A549 (cell line): ENCODE measurements around the gene KCNIP2. TPM values are rescaled to one million over a fixed set of nuclear protein-coding genes. Genes with fewer than 3 reads are reported as not detected.

Experiments
- ATAC-seq, 2 experiments: fragments of 200-7000 bp in 1 of 2; fragments of >200 bp in 1 of 2; cut with Nextera tagmentation in 1 of 2; cut with Tn5 transposase in 1 of 2; 3 replicates each; pipeline versions ENCODE4 v1.8.0 to v1.9.1; 2018 to 2020; ENCODE audit warnings: mild to moderate bottlenecking in 1 of 2, moderate library complexity in 1 of 2
- CTCF ChIA-PET: fragments of 300-600 bp; sonication (Branson Sonifier 250); formaldehyde crosslinking; extraction: SDS; loops from one replicate; lab custom pipeline; 2021; ENCODE audit warnings: antibody characterized with exemption, inconsistent platforms; lab: Yijun Ruan, JAX
- POLR2A ChIA-PET: fragments of 350-600 bp; formaldehyde crosslinking; extraction: SDS; loops from one replicate; lab custom pipeline; 2021; ENCODE audit warnings: antibody characterized with exemption, inconsistent platforms; lab: Yijun Ruan, JAX
- DNase-seq, 2 experiments: peaks; one replicate each; pipeline versions ENCODE4 v3.0.0 to v3.0.0-alpha.2; 2011 to 2016; ENCODE audit warnings: low read depth in 1 of 2, low spot score in 1 of 2
- FAIRE-seq: peaks from 2 replicates; lab custom pipeline; 2011; peaks lifted over from hg19 to GRCh38; lab: Jason Lieb, UNC
- H3K27ac ChIP-seq, 2 experiments: fragments of >200 bp; sonication (Bioruptor Twin); formaldehyde crosslinking; 3 replicates each; pipeline ENCODE4 v1.5.1; 2016 to 2017
- H3K4me1 ChIP-seq: fragments of >200 bp; sonication (Bioruptor Twin); formaldehyde crosslinking; 3 replicates; pipeline ENCODE4 v1.6.1; 2016
- H3K4me2 ChIP-seq: fragments of >200 bp; sonication (Bioruptor Twin); formaldehyde crosslinking; 3 replicates; pipeline ENCODE4 v1.6.1; 2016
- H3K4me3 ChIP-seq: fragments of >200 bp; sonication (Bioruptor Twin); formaldehyde crosslinking; 3 replicates; pipeline ENCODE4 v1.5.1; 2016
- H3K9me3 ChIP-seq: fragments of >200 bp; sonication (Bioruptor Twin); formaldehyde crosslinking; 3 replicates; pipeline ENCODE4 v1.6.1; 2016
- CBX8 ChIP-seq: fragments of 200-600 bp; sonication (generic); IDR thresholded peaks from 2 replicates; pipeline ENCODE4 v1.6.1; 2016
- CEBPB ChIP-seq, 2 experiments: fragments of >200 bp in 1 of 2; sonication (Bioruptor Twin) in 1 of 2; formaldehyde crosslinking in 1 of 2; IDR thresholded peaks; 2 replicates each; pipeline ENCODE4 v1.6.1; 2012 to 2016
- CHD2 ChIP-seq: fragments of 150-350 bp; IDR thresholded peaks from 2 replicates; pipeline ENCODE4 v1.6.1; 2014; ENCODE audit warnings: low read length; ENCODE audit not compliant: partially characterized antibody
- ELK1 ChIP-seq: fragments of 150-350 bp; IDR thresholded peaks from 2 replicates; pipeline ENCODE4 v1.6.1; 2014; ENCODE audit warnings: low read depth, mild to moderate bottlenecking, low read length
- EP300 ChIP-seq, 2 experiments: fragments of >200 bp; sonication (Bioruptor Twin); formaldehyde crosslinking; IDR thresholded peaks; 2 replicates in 1 of 2; 3 replicates in 1 of 2; pipeline ENCODE4 v1.6.1; 2016 to 2017
- ESRRA ChIP-seq: fragments of 150-350 bp; IDR thresholded peaks from 2 replicates; pipeline ENCODE4 v1.6.1; 2014; ENCODE audit warnings: mild to moderate bottlenecking, low read length, borderline replicate concordance
- GATA3 ChIP-seq: IDR thresholded peaks from 2 replicates; pipeline ENCODE4 v1.6.1; 2012; ENCODE audit warnings: borderline replicate concordance
- HOXA7 ChIP-seq: fragments of 250-450 bp; sonication (Bioruptor Pico); IDR thresholded peaks from 2 replicates; pipeline ENCODE4 v1.5.0; 2020; ENCODE audit warnings: mild to moderate bottlenecking, moderate library complexity
- HOXB13 ChIP-seq: fragments of 250-450 bp; sonication (Bioruptor Pico); IDR thresholded peaks from 2 replicates; pipeline ENCODE4 v1.5.0; 2020; ENCODE audit warnings: low read depth, mild to moderate bottlenecking, moderate library complexity
- HOXB5 ChIP-seq: fragments of 250-450 bp; sonication (Bioruptor Pico); IDR thresholded peaks from 2 replicates; pipeline ENCODE4 v1.5.0; 2020; ENCODE audit warnings: mild to moderate bottlenecking, moderate library complexity
- JUNB ChIP-seq: fragments of >200 bp; sonication (Bioruptor Twin); formaldehyde crosslinking; IDR thresholded peaks from 2 replicates; pipeline ENCODE4 v1.6.1; 2016
- KDM1A ChIP-seq: fragments of 200-600 bp; sonication (generic); IDR thresholded peaks from 2 replicates; pipeline ENCODE4 v1.6.1; 2016; ENCODE audit warnings: low read depth, mild to moderate bottlenecking
- MYC ChIP-seq: IDR thresholded peaks from 2 replicates; pipeline ENCODE4 v1.6.1; 2012; ENCODE audit warnings: mild to moderate bottlenecking, inconsistent platforms, low read length, improper control_type of control experiment, borderline replicate concordance
- NR3C1 ChIP-seq: fragments of >200 bp; sonication (Bioruptor Twin); formaldehyde crosslinking; IDR thresholded peaks from 3 replicates; pipeline ENCODE4 v1.6.1; 2017
- PBX3 ChIP-seq: IDR thresholded peaks from 2 replicates; pipeline ENCODE4 v1.6.1; 2012
- RFX5 ChIP-seq: fragments of 450-650 bp; IDR thresholded peaks from 2 replicates; pipeline ENCODE4 v1.7.1; 2014; ENCODE audit warnings: antibody characterized with exemption, mild to moderate bottlenecking, moderate library complexity
- ZNF302 ChIP-seq: fragments of 250-450 bp; sonication (Bioruptor Pico); IDR thresholded peaks from 2 replicates; pipeline ENCODE4 v1.9.0; 2021; ENCODE audit warnings: inconsistent platforms, mild to moderate bottlenecking, moderate library complexity
- ZSCAN20 ChIP-seq: fragments of 250-450 bp; sonication (Bioruptor Pico); IDR thresholded peaks from 2 replicates; pipeline ENCODE4 v1.8.0; 2022; ENCODE audit warnings: mild to moderate bottlenecking, moderate library complexity
- WGBS: methylation state at CpG from one replicate; pipeline ENCODE4 v1.1.6; 2017; ENCODE audit errors: missing lambda C conversion rate; 5-methylcytosine and 5-hydroxymethylcytosine counted together
- polyA plus RNA-seq, 4 experiments: library from polyadenylated mRNA; depleted of rRNA in 3 of 4; stranded (reverse); fragments of >200 nt; fragmentation: RNase III in 1 of 4; extraction: RNeasy Plus Mini Kit Qiagen cat#74134 plus additional on column Dnase treatment in 1 of 4; gene quantifications; 2 replicates in 3 of 4; 3 replicates in 1 of 4; pipeline ENCODE4 v1.2.3, GENCODE V29; 2011 to 2017
- TF ChIP-seq, protein P1 (sequence below): fragments of 450-650 bp; IDR thresholded peaks from 2 replicates; pipeline ENCODE4 v1.6.1; 2014; ENCODE audit warnings: antibody characterized with exemption
- TF ChIP-seq, protein P2 (sequence below): fragments of 250-450 bp; sonication (Bioruptor Pico); IDR thresholded peaks from 2 replicates; pipeline ENCODE4 v1.5.0; 2021; ENCODE audit warnings: mild to moderate bottlenecking, moderate library complexity, borderline replicate concordance
- TF ChIP-seq, protein P3 (sequence below): fragments of >200 bp; sonication (Bioruptor Twin); formaldehyde crosslinking; IDR thresholded peaks from 3 replicates; pipeline ENCODE4 v1.6.1; 2016
- TF ChIP-seq, protein P4 (sequence below): fragments of >200 bp; sonication (Bioruptor Twin); formaldehyde crosslinking; IDR thresholded peaks from 2 replicates; pipeline ENCODE4 v1.6.1; 2016

Gene KCNIP2
- polyA plus RNA-seq, 2 of the 4 experiments (the other 2 are of a cell fraction), result 0.88 to 1.3 TPM

- CTCF ChIA-PET, result interaction anchor here (0.6 to 15.5 kb wide), 6 partner anchors 10 to 692 kb away, joined by 3 to 211 read pairs (median 16); no protein-coding TSS in a partner anchor
- ATAC-seq (no peak), FAIRE-seq (no peak), DNase-seq (no peak)
- H3K4me1 ChIP-seq, result no peaks in the 10 kb centered on the region
- TF ChIP-seq CEBPB (IDR thresholded peaks at IDR 0.05) (no peak), ZSCAN20 (CRISPR knock-in tag) (no peak), ELK1 (no peak), ZNF302 (no peak), CHD2 (no peak), CBX8 (no peak), RFX5 (no peak), KDM1A (no peak), PBX3 (no peak), HOXB13 (CRISPR knock-in tag) (no peak)
- TF ChIP-seq, protein P1, sequence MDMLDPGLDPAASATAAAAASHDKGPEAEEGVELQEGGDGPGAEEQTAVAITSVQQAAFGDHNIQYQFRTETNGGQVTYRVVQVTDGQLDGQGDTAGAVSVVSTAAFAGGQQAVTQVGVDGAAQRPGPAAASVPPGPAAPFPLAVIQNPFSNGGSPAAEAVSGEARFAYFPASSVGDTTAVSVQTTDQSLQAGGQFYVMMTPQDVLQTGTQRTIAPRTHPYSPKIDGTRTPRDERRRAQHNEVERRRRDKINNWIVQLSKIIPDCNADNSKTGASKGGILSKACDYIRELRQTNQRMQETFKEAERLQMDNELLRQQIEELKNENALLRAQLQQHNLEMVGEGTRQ, result no peak
- TF ChIP-seq, protein P2, sequence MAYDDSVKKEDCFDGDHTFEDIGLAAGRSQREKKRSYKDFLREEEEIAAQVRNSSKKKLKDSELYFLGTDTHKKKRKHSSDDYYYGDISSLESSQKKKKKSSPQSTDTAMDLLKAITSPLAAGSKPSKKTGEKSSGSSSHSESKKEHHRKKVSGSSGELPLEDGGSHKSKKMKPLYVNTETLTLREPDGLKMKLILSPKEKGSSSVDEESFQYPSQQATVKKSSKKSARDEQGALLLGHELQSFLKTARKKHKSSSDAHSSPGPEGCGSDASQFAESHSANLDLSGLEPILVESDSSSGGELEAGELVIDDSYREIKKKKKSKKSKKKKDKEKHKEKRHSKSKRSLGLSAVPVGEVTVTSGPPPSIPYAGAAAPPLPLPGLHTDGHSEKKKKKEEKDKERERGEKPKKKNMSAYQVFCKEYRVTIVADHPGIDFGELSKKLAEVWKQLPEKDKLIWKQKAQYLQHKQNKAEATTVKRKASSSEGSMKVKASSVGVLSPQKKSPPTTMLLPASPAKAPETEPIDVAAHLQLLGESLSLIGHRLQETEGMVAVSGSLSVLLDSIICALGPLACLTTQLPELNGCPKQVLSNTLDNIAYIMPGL (CRISPR knock-in tag), result no peak
- TF ChIP-seq, protein P3, sequence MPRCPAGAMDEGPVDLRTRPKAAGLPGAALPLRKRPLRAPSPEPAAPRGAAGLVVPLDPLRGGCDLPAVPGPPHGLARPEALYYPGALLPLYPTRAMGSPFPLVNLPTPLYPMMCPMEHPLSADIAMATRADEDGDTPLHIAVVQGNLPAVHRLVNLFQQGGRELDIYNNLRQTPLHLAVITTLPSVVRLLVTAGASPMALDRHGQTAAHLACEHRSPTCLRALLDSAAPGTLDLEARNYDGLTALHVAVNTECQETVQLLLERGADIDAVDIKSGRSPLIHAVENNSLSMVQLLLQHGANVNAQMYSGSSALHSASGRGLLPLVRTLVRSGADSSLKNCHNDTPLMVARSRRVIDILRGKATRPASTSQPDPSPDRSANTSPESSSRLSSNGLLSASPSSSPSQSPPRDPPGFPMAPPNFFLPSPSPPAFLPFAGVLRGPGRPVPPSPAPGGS, result no peak
- H3K4me2 ChIP-seq, result no peak overlapping the region
- POLR2A ChIA-PET, result no interaction called here
- no peak overlapping the region for H3K27ac ChIP-seq
- H3K4me3 ChIP-seq, result no peak overlapping the region
- 89% methylated on average over 1 of the region's 1 CpG for WGBS
- no peaks in the 10 kb centered on the region for H3K9me3 ChIP-seq
Observed at GRCh38 chr10:101886521-101887312, 43.1 kb upstream of the KCNIP2 start.

DNA sequence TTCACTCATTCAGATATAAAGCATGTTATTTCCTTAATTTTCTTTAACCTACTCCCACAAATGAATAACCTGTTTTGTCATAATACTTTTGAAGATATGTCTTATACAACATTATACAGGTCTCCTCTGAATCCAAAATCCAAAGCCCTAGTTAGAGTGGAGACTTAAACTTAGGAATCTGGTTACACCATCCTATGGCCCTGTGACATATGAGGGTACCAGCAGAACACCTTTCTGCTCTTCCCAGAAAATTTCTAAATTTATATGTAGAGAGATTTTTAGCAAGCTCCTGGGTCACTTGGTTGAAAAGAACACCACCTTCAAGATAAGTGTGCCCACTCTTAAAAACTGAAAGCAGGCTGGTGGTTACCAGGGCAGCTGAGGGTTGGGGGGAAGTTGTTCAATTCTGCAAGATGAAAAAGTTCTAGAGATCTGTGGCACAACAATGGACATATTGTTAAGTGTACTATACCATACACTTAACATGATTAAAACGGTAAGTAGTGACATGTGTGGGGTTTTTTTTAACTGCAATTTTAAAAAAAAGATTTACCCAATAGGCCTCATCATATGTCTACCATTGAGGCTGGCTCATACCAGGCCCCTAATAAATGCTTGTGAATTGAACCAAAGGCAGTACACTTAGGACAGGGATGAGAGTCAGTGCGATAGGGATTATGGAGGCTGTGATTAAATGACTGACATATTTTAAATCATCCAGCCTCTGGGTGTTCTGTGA is 37.6 kb upstream of the KCNIP2 start:
- no peak for ATAC-seq
- 82% methylated on average over 2 of the region's 2 CpGs for WGBS
- no peak for FAIRE-seq
- H3K4me2 ChIP-seq, result no peak overlapping the region; the same call in 2 of the 3 replicates
- POLR2A ChIA-PET, result interaction anchor here (1.9 kb wide), 1 partner anchor 40 kb away, joined by 4 read pairs; no protein-coding TSS in a partner anchor
- TF ChIP-seq NR3C1 (no peak), ESRRA (no peak), GATA3 (no peak), EP300 (IDR thresholded peaks at IDR 0.05) (no peak), MYC (no peak), HOXB5 (no peak), HOXA7 (CRISPR knock-in tag) (no peak), RFX5 (no peak), JUNB (no peak)
- TF ChIP-seq, protein P1, result no peak
- TF ChIP-seq, protein P3, result no peak
- TF ChIP-seq, protein P4, sequence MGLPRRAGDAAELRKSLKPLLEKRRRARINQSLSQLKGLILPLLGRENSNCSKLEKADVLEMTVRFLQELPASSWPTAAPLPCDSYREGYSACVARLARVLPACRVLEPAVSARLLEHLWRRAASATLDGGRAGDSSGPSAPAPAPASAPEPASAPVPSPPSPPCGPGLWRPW, result no peak
- no peak overlapping the region for H3K4me3 ChIP-seq
- peak overlapping the region; percentile 2 to 66; a peak in 2 of 6 replicates for H3K27ac ChIP-seq
- H3K4me1 ChIP-seq, result peaks cover 30% of the 10 kb centered on the region
- no peaks in the 10 kb centered on the region for H3K9me3 ChIP-seq
- DNase-seq, result no peak
- CTCF ChIA-PET, result interaction anchor here (0.8 to 15.5 kb wide), 8 partner anchors 8 to 192 kb away, joined by 3 to 211 read pairs (median 4); partner anchors contain the start of gene KCNIP2
